ENCODE data around the gene HMCN1.

Gene HMCN1

DNA sequence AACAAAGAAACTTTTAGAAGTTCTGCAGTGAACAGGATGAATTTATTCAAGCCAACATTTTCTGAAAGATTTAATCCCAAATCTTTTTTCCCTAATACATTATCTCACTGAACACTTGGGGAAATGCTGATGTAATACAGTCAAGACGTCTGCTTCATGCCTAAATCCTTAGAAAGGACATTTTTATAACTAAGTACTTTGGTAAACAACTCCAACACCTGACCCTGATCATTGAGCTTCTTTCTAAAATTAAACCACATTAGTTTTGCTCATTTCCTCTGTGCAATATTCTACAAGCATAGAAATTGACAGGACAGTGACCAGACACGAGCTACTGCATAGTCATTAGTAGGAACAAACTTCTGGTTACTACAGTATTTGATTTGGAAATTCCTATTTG lies 457.3 kb downstream of the HMCN1 start:
- Histone ChIP-seq H2BK5ac (ENCODE audit: low read depth, low read length, poor library complexity) (no peak overlapping the region), H4K91ac (ENCODE audit: low read depth, low read length) (no peak overlapping the region), H3K4me1 (ENCODE audit: control insufficient read depth in 1 of 2, insufficient read depth in 2 of 2, low read length in 2 of 2) (peaks cover 5 to 11% of the 10 kb centered on the region in 2 experiments), H3K4me2 (ENCODE audit: low read length) (no peak overlapping the region), H3K4ac (ENCODE audit: low read depth, low read length) (no peak overlapping the region), H2AK5ac (ENCODE audit: low read length) (no peak overlapping the region), H2AFZ (ENCODE audit: insufficient read depth, low read length, poor library complexity) (no peak overlapping the region), H4K8ac (ENCODE audit: low read depth, low read length) (no peak overlapping the region), H3K9ac (ENCODE audit: low read length) (no peak overlapping the region), H3K27me3 (ENCODE audit: insufficient read depth, low read length) (no peaks in the 10 kb centered on the region), H3K4me3 (ENCODE audit: low read depth, low read length) (no peak overlapping the region), H3K23ac (ENCODE audit: low read length) (no peak overlapping the region), H2BK12ac (ENCODE audit: low read length) (no peak overlapping the region), H3K9me3 (ENCODE audit: insufficient read depth, low read depth, low read length) (no peaks in the 10 kb centered on the region), H4K12ac (ENCODE audit: low read depth, low read length) (no peak overlapping the region), H2BK120ac (ENCODE audit: insufficient read depth, low read length, poor library complexity) (no peak overlapping the region), H3K36me3 (ENCODE audit: control insufficient read depth in 1 of 2, insufficient read depth in 2 of 2, low read length in 2 of 2) (no peaks in the 10 kb centered on the region), H3K27ac (ENCODE audit: low read depth, low read length) (no peak overlapping the region), H3K18ac (ENCODE audit: low read length) (no peak overlapping the region), H3K79me2 (ENCODE audit: control insufficient read depth, insufficient read depth, low read length, poor library complexity) (no peaks in the 10 kb centered on the region), H3K79me1 (ENCODE audit: low read length) (no peaks in the 10 kb centered on the region), H3K14ac (ENCODE audit: low read length) (no peak overlapping the region)
- WGBS (ENCODE audit: extremely low coverage, insufficient coverage, insufficient read length): no CpG with 5 or more reads among the region's 2 CpGs
- DNase-seq: no peak

DNA sequence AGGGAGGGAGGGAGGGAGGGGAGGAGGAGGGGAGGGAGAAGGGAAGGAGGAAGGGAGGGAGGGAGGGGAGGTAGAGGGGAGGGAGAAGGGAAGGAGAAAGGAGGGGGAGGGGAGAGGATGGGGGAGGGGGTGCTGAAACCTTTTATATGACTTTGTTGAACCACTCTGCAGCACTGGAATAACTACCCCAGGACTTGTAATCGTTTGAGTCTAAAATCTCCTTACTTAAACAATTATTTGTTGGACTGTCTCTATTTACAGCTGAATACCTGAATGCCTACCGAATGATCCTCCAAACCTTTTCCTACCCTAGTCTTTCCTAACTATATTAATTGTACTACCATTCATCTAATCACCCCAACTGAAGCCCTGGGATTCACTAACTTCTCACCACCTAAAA lies 459.0 kb downstream of the HMCN1 start:
- H3K27ac ChIP-seq (ENCODE audit: low read depth, low read length): no peak overlapping the region
- no peak overlapping the region for H2BK120ac ChIP-seq (ENCODE audit: insufficient read depth, low read length, poor library complexity)
- H4K8ac ChIP-seq (ENCODE audit: low read depth, low read length): no peak overlapping the region
- H2AFZ ChIP-seq (ENCODE audit: insufficient read depth, low read length, poor library complexity): no peak overlapping the region
- DNase-seq: no peak
- no peaks in the 10 kb centered on the region for H3K9me3 ChIP-seq (ENCODE audit: insufficient read depth, low read depth, low read length)
- peaks cover 2 to 6% of the 10 kb centered on the region in 2 experiments for H3K4me1 ChIP-seq (ENCODE audit: control insufficient read depth in 1 of 2, insufficient read depth in 2 of 2, low read length in 2 of 2)
- H3K27me3 ChIP-seq (ENCODE audit: insufficient read depth, low read length): no peaks in the 10 kb centered on the region
- no peak overlapping the region for H2BK5ac ChIP-seq (ENCODE audit: low read depth, low read length, poor library complexity)
- H2AK5ac ChIP-seq (ENCODE audit: low read length): no peak overlapping the region
- no peaks in the 10 kb centered on the region for H3K79me1 ChIP-seq (ENCODE audit: low read length)
- no peak overlapping the region for H4K12ac ChIP-seq (ENCODE audit: low read depth, low read length)
- H2BK12ac ChIP-seq (ENCODE audit: low read length): no peak overlapping the region
- H4K91ac ChIP-seq (ENCODE audit: low read depth, low read length): no peak overlapping the region
- no CpG with 5 or more reads among the region's 2 CpGs for WGBS (ENCODE audit: extremely low coverage, insufficient coverage, insufficient read length)
- H3K4ac ChIP-seq (ENCODE audit: low read depth, low read length): no peak overlapping the region
- no peak overlapping the region for H3K4me3 ChIP-seq (ENCODE audit: low read depth, low read length)
- H3K79me2 ChIP-seq (ENCODE audit: control insufficient read depth, insufficient read depth, low read length, poor library complexity): no peaks in the 10 kb centered on the region
- H3K18ac ChIP-seq (ENCODE audit: low read length): no peak overlapping the region
- no peaks in the 10 kb centered on the region for H3K36me3 ChIP-seq (ENCODE audit: control insufficient read depth in 1 of 2, insufficient read depth in 2 of 2, low read length in 2 of 2)
- no peak overlapping the region for H3K9ac ChIP-seq (ENCODE audit: low read length)
- no peak overlapping the region for H3K14ac ChIP-seq (ENCODE audit: low read length)
- no peak overlapping the region for H3K4me2 ChIP-seq (ENCODE audit: low read length)
- H3K23ac ChIP-seq (ENCODE audit: low read length): no peak overlapping the region

DNA sequence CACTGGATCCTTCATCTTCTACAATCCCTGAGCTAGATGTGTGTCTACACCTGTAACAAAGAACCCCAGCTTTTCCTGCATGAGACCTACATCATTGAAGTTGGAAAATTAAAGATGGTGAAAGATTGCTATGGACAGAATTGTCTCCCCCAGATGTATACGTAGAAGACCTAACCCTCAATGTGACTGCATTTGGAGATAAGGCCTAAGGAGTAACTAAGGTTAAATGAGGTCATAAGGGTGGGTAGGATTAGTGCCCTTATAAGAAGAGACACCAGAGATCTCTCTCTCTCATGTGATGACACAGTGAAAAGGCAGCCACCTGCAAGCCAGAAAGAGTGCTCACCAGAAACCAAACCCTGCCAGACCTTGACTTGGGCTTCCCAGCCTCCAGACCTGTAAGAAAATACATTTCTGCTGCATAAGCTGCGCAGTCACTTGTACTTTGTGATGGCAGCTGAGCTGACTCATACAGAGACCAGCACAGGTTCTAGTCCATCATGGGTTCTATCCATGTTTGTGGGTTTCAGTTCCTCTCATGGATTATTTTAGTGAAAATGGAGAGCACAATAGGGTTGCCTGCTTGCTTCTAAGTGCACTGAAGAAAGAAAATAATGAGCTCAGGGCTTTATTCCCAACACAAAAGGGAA lies 460.0 kb downstream of the HMCN1 start:
- H3K4me2 ChIP-seq (ENCODE audit: low read length): no peak overlapping the region
- no peak overlapping the region for H3K4ac ChIP-seq (ENCODE audit: low read depth, low read length)
- H3K27me3 ChIP-seq (ENCODE audit: insufficient read depth, low read length): no peaks in the 10 kb centered on the region
- H2BK5ac ChIP-seq (ENCODE audit: low read depth, low read length, poor library complexity): no peak overlapping the region
- H2AFZ ChIP-seq (ENCODE audit: insufficient read depth, low read length, poor library complexity): no peak overlapping the region
- no peaks in the 10 kb centered on the region for H3K36me3 ChIP-seq (ENCODE audit: control insufficient read depth in 1 of 2, insufficient read depth in 2 of 2, low read length in 2 of 2)
- no peak overlapping the region for H4K12ac ChIP-seq (ENCODE audit: low read depth, low read length)
- no peak overlapping the region for H2BK12ac ChIP-seq (ENCODE audit: low read length)
- peaks cover 2 to 4% of the 10 kb centered on the region in 2 experiments for H3K4me1 ChIP-seq (ENCODE audit: control insufficient read depth in 1 of 2, insufficient read depth in 2 of 2, low read length in 2 of 2)
- H4K91ac ChIP-seq (ENCODE audit: low read depth, low read length): no peak overlapping the region
- peak; percentile 83 to 88 for DNase-seq
- no peaks in the 10 kb centered on the region for H3K9me3 ChIP-seq (ENCODE audit: insufficient read depth, low read depth, low read length)
- no peak overlapping the region for H3K14ac ChIP-seq (ENCODE audit: low read length)
- H3K79me2 ChIP-seq (ENCODE audit: control insufficient read depth, insufficient read depth, low read length, poor library complexity): no peaks in the 10 kb centered on the region
- H3K18ac ChIP-seq (ENCODE audit: low read length): no peak overlapping the region
- H2AK5ac ChIP-seq (ENCODE audit: low read length): no peak overlapping the region
- no peak overlapping the region for H3K4me3 ChIP-seq (ENCODE audit: low read depth, low read length)
- no peaks in the 10 kb centered on the region for H3K79me1 ChIP-seq (ENCODE audit: low read length)
- no peak overlapping the region for H3K23ac ChIP-seq (ENCODE audit: low read length)
- H3K27ac ChIP-seq (ENCODE audit: low read depth, low read length): no peak overlapping the region
- no CpG with 5 or more reads among the region's 2 CpGs for WGBS (ENCODE audit: extremely low coverage, insufficient coverage, insufficient read length)
- no peak overlapping the region for H4K8ac ChIP-seq (ENCODE audit: low read depth, low read length)
- H2BK120ac ChIP-seq (ENCODE audit: insufficient read depth, low read length, poor library complexity): no peak overlapping the region
- H3K9ac ChIP-seq (ENCODE audit: low read length): no peak overlapping the region

DNA sequence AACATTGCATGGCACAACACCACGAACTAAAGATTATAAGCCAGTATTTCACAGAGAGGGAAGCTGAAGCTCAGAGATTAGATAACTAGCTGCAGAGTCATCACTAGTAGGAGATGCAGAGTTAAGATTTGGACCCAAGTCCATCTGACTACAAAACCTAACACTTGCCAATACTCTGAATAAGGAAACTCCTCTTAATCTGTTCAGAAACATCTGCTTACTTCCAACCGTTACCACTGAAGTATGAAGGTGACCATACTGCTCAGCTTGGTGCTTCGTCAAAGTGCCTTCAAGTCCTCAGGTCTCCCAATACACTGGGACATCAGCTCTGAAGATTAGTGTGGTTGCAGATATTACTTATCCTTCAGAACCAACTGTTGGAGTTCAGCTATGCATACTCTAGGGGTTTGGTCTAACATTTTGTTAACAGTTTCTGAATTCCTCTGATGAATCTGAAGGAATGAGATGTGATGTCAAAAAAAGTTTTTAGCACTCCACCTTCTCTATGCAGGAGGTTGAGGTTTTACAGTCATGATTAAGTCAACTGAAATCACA lies 461.3 kb downstream of the HMCN1 start:
- H3K9me3 ChIP-seq (ENCODE audit: insufficient read depth, low read depth, low read length): no peaks in the 10 kb centered on the region
- no peaks in the 10 kb centered on the region for H3K79me1 ChIP-seq (ENCODE audit: low read length)
- no peaks in the 10 kb centered on the region for H3K79me2 ChIP-seq (ENCODE audit: control insufficient read depth, insufficient read depth, low read length, poor library complexity)
- H2BK120ac ChIP-seq (ENCODE audit: insufficient read depth, low read length, poor library complexity): no peak overlapping the region
- H3K4me2 ChIP-seq (ENCODE audit: low read length): no peak overlapping the region
- no peak overlapping the region for H3K4ac ChIP-seq (ENCODE audit: low read depth, low read length)
- H3K27me3 ChIP-seq (ENCODE audit: insufficient read depth, low read length): no peaks in the 10 kb centered on the region
- no peak overlapping the region for H3K23ac ChIP-seq (ENCODE audit: low read length)
- H4K12ac ChIP-seq (ENCODE audit: low read depth, low read length): no peak overlapping the region
- H3K36me3 ChIP-seq (ENCODE audit: control insufficient read depth in 1 of 2, insufficient read depth in 2 of 2, low read length in 2 of 2): no peaks in the 10 kb centered on the region
- H4K8ac ChIP-seq (ENCODE audit: low read depth, low read length): no peak overlapping the region
- H3K27ac ChIP-seq (ENCODE audit: low read depth, low read length): no peak overlapping the region
- no peak overlapping the region for H2BK5ac ChIP-seq (ENCODE audit: low read depth, low read length, poor library complexity)
- no peaks in the 10 kb centered on the region for H3K4me1 ChIP-seq (ENCODE audit: control insufficient read depth in 1 of 2, insufficient read depth in 2 of 2, low read length in 2 of 2)
- H3K4me3 ChIP-seq (ENCODE audit: low read depth, low read length): no peak overlapping the region
- no CpG with 5 or more reads among the region's 3 CpGs for WGBS (ENCODE audit: extremely low coverage, insufficient coverage, insufficient read length)
- H4K91ac ChIP-seq (ENCODE audit: low read depth, low read length): no peak overlapping the region
- no peak overlapping the region for H3K14ac ChIP-seq (ENCODE audit: low read length)
- H3K9ac ChIP-seq (ENCODE audit: low read length): no peak overlapping the region
- DNase-seq: no peak
- H2AK5ac ChIP-seq (ENCODE audit: low read length): no peak overlapping the region
- no peak overlapping the region for H3K18ac ChIP-seq (ENCODE audit: low read length)
- no peak overlapping the region for H2BK12ac ChIP-seq (ENCODE audit: low read length)
- no peak overlapping the region for H2AFZ ChIP-seq (ENCODE audit: insufficient read depth, low read length, poor library complexity)

Measured in trophoblast cell (in vitro differentiated cells and primary cell).